Measurements from ENCODE around the gene C1S. TPM values are rescaled to one million over a fixed set of nuclear protein-coding genes. Genes with fewer than 3 reads are reported as not detected.

The C1S gene
- total and polyA plus RNA-seq, 9 of the 15 experiments (the other 6 are each of a cell fraction or from before 2014, with no cell fraction given): 0.08 to 0.84 (median 0.27) TPM

DNA sequence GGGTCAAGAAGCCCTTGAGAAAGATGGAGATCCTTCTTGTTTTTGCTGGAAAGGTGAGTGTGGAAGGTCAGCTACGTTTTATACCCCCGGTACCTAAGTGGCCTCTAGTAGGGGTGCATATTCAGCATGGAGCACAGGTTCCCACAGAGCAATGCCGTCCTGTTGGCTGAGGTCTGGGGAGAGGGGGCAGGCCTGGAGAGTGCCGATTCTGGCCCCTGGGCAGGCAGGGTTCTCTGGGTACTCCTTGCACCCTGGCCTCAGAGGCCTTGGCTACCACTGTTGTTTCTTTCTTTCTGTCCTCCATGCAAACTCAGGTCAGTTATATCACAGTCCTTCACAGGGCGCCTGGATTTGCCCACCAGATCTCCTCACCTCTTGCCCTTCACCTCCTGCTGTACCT lies 59.6 kb downstream of the C1S start:
- H3K9me1 ChIP-seq (ENCODE audit: control insufficient read depth, insufficient read depth, low read length): no peaks in the 10 kb centered on the region
- H3K27me3 ChIP-seq (ENCODE audit: control insufficient read depth in 2 of 2, insufficient read depth in 2 of 2, low read length in 2 of 2): no peaks in the 10 kb centered on the region
- WGBS (ENCODE audit: insufficient coverage, low coverage, missing lambda C conversion rate): 100% methylated on average over 1 of the region's 5 CpGs
- CTCF ChIA-PET (ENCODE audit: low intra/inter-chr PET ratio): no interaction called here
- no peak overlapping the region for H3K27ac ChIP-seq (ENCODE audit: extremely low read depth, low read depth, low read length)
- in situ Hi-C loops (cut with MboI): no loop called here
- no peak overlapping the region for H2AFZ ChIP-seq (ENCODE audit: low read depth, low read length)
- H3K4me1 ChIP-seq (replicated peaks in 1 of 2; ENCODE audit: control insufficient read depth in 2 of 2, insufficient read depth in 2 of 2, low read length in 2 of 2): peaks cover 39 to 52% of the 10 kb centered on the region in 2 experiments
- DNase-seq (ENCODE audit: extremely low read depth in 1 of 4, low spot score in 3 of 4) (no peak), ATAC-seq (no peak), FAIRE-seq (no peak)
- POLR2A ChIA-PET: interaction anchor here (0.7 to 0.9 kb wide), 2 partner anchors 9 to 29 kb away, joined by 3 read pairs; no protein-coding TSS in a partner anchor
- no peak overlapping the region for H3K9ac ChIP-seq (ENCODE audit: insufficient read depth in 1 of 2, low read depth in 2 of 2, low read length in 2 of 2)
- no peaks in the 10 kb centered on the region for H3K9me3 ChIP-seq (replicated peaks; ENCODE audit: control insufficient read depth, insufficient read depth, low read depth, low read length)
- BruUV-seq (replicated peaks): no TSS peak
- no peak overlapping the region for H3K4me2 ChIP-seq (ENCODE audit: insufficient read depth, low read length)
- H3K4me3 ChIP-seq: no peak overlapping the region
- peaks cover 4% of the 10 kb centered on the region; the same call in 2 of the 3 replicates for H3K36me3 ChIP-seq (ENCODE audit: control insufficient read depth, insufficient read depth, low read length)
- no peaks in the 10 kb centered on the region for H3K79me2 ChIP-seq (ENCODE audit: control insufficient read depth, insufficient read depth, low read length)
- no peaks in the 10 kb centered on the region for H4K20me1 ChIP-seq (replicated peaks; ENCODE audit: control insufficient read depth, insufficient read depth, low read length)
- intact Hi-C loops (cut with micrococcal nuclease): loop anchor here (5.0 kb wide), 1 partner anchor 67 kb away; the partner anchor contains the start of gene PEX5
- no peak for TF ChIP-seq HNRNPK (IDR thresholded peaks at IDR 0.05; ENCODE audit: low read depth, low read length, poor library complexity, severe bottlenecking)
- no peak for TF ChIP-seq ASH1L (IDR thresholded peaks at IDR 0.05; ENCODE audit: borderline replicate concordance, low read depth, partially characterized antibody)
- TF ChIP-seq FOXP1 (CRISPR knock-in tag; IDR thresholded peaks at IDR 0.05): no peak
- no peak for TF ChIP-seq RBFOX2 (IDR thresholded peaks at IDR 0.05; ENCODE audit: low read depth, low read length)
- no peak for TF ChIP-seq ZNF717 (CRISPR knock-in tag; IDR thresholded peaks at IDR 0.05)
- TF ChIP-seq TAF7 (tag; IDR thresholded peaks at IDR 0.05): no peak
- TF ChIP-seq, protein P1, sequence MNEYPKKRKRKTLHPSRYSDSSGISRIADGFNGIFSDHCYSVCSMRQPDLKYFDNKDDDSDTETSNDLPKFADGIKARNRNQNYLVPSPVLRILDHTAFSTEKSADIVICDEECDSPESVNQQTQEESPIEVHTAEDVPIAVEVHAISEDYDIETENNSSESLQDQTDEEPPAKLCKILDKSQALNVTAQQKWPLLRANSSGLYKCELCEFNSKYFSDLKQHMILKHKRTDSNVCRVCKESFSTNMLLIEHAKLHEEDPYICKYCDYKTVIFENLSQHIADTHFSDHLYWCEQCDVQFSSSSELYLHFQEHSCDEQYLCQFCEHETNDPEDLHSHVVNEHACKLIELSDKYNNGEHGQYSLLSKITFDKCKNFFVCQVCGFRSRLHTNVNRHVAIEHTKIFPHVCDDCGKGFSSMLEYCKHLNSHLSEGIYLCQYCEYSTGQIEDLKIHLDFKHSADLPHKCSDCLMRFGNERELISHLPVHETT (CRISPR knock-in tag; conservative IDR thresholded peaks at IDR 0.05 in 1 of 2, IDR thresholded peaks at IDR 0.05 in 1 of 2): no peak
- no peak for TF ChIP-seq KAT2B (IDR thresholded peaks at IDR 0.05; ENCODE audit: low read depth, low read length)
- TF ChIP-seq, protein P2, sequence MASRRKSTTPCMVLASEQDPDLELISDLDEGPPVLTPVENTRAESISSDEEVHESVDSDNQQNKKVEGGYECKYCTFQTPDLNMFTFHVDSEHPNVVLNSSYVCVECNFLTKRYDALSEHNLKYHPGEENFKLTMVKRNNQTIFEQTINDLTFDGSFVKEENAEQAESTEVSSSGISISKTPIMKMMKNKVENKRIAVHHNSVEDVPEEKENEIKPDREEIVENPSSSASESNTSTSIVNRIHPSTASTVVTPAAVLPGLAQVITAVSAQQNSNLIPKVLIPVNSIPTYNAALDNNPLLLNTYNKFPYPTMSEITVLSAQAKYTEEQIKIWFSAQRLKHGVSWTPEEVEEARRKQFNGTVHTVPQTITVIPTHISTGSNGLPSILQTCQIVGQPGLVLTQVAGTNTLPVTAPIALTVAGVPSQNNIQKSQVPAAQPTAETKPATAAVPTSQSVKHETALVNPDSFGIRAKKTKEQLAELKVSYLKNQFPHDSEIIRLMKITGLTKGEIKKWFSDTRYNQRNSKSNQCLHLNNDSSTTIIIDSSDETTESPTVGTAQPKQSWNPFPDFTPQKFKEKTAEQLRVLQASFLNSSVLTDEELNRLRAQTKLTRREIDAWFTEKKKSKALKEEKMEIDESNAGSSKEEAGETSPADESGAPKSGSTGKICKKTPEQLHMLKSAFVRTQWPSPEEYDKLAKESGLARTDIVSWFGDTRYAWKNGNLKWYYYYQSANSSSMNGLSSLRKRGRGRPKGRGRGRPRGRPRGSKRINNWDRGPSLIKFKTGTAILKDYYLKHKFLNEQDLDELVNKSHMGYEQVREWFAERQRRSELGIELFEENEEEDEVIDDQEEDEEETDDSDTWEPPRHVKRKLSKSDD (conservative IDR thresholded peaks at IDR 0.05; ENCODE audit: low read length): no peak
- TF ChIP-seq, protein P3, sequence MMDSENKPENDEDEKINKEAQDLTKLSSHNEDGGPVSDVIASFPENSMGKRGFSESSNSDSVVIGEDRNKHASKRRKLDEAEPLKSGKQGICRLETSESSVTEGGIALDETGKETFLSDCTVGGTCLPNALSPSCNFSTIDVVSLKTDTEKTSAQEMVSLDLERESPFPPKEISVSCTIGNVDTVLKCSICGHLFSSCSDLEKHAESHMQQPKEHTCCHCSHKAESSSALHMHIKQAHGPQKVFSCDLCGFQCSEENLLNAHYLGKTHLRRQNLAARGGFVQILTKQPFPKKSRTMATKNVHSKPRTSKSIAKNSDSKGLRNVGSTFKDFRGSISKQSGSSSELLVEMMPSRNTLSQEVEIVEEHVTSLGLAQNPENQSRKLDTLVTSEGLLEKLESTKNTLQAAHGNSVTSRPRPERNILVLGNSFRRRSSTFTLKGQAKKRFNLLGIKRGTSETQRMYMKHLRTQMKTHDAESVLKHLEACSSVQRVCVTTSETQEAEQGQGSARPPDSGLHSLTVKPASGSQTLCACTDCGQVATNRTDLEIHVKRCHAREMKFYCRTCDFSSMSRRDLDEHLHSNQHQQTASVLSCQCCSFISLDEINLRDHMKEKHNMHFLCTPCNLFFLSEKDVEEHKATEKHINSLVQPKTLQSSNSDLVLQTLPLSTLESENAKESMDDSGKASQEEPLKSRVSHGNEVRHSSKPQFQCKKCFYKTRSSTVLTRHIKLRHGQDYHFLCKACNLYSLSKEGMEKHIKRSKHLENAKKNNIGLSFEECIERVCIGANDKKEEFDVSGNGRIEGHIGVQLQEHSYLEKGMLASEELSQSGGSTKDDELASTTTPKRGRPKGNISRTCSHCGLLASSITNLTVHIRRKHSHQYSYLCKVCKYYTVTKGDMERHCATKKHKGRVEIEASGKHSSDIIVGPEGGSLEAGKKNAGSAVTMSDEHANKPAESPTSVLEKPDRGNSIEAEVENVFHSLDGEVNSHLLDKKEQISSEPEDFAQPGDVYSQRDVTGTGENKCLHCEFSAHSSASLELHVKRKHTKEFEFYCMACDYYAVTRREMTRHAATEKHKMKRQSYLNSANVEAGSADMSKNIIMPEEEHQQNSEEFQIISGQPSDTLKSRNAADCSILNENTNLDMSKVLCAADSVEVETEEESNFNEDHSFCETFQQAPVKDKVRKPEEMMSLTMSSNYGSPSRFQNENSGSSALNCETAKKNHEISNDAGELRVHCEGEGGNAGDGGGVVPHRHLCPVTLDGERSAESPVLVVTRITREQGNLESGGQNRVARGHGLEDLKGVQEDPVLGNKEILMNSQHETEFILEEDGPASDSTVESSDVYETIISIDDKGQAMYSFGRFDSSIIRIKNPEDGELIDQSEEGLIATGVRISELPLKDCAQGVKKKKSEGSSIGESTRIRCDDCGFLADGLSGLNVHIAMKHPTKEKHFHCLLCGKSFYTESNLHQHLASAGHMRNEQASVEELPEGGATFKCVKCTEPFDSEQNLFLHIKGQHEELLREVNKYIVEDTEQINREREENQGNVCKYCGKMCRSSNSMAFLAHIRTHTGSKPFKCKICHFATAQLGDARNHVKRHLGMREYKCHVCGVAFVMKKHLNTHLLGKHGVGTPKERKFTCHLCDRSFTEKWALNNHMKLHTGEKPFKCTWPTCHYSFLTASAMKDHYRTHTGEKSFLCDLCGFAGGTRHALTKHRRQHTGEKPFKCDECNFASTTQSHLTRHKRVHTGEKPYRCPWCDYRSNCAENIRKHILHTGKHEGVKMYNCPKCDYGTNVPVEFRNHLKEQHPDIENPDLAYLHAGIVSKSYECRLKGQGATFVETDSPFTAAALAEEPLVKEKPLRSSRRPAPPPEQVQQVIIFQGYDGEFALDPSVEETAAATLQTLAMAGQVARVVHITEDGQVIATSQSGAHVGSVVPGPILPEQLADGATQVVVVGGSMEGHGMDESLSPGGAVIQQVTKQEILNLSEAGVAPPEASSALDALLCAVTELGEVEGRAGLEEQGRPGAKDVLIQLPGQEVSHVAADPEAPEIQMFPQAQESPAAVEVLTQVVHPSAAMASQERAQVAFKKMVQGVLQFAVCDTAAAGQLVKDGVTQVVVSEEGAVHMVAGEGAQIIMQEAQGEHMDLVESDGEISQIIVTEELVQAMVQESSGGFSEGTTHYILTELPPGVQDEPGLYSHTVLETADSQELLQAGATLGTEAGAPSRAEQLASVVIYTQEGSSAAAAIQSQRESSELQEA (IDR thresholded peaks at IDR 0.05; ENCODE audit: low read depth): no peak

Data from K562 (cell line).